DND-41 (cell line): ENCODE data around the gene DACT3.

Source experiments
- CTCF ChIP-seq: IDR thresholded peaks from 2 replicates; pipeline ENCODE4 v1.5.1; 2012; ENCODE audit warnings: borderline replicate concordance, low read length, moderate library complexity, mild to moderate bottlenecking; ENCODE audit not compliant: poor library complexity, severe bottlenecking; ENCODE audit errors: extremely low read depth
- EZH2 ChIP-seq: IDR thresholded peaks from 3 replicates; pipeline ENCODE4 v1.6.1; 2012; ENCODE audit warnings: borderline replicate concordance, low read depth, mild to moderate bottlenecking, moderate library complexity, low read length, inconsistent platforms; ENCODE audit not compliant: severe bottlenecking

GRCh38 chr19:46625731-46626130 is 35.3 kb downstream of the DACT3 start:
- TF ChIP-seq EZH2 (no peak), CTCF (no peak)
